Measurements from ENCODE around the gene TSHZ2.
A peak's percentile ranks its signal among the peaks of the same experiment; 100 is the strongest.

Gene TSHZ2

GRCh38 chr20:53381568-53382262 is 409.6 kb downstream of the TSHZ2 start:
- no peak for DNase-seq (ENCODE audit: low read depth in 2 of 2)

- no peak for DNase-seq (ENCODE audit: low read depth in 2 of 2)
These were observed 410.2 kb downstream of the TSHZ2 start for GRCh38 chr20:53382263-53382844.

GRCh38 chr20:53383916-53384315 is 411.8 kb downstream of the TSHZ2 start:
- DNase-seq (ENCODE audit: low read depth in 2 of 2) = no peak

- no peak for DNase-seq (ENCODE audit: low read depth in 2 of 2)
These were observed 412.2 kb downstream of the TSHZ2 start for GRCh38 chr20:53384392-53384791.

GRCh38 chr20:53385941-53386767 is 414.0 kb downstream of the TSHZ2 start:
- DNase-seq (ENCODE audit: low read depth in 2 of 2) = no peak

GRCh38 chr20:53387983-53388675 is 416.0 kb downstream of the TSHZ2 start:
- DNase-seq (ENCODE audit: low read depth in 2 of 2) = no peak

GRCh38 chr20:53389516-53390300 is 417.6 kb downstream of the TSHZ2 start:
- no peak for DNase-seq (ENCODE audit: low read depth in 2 of 2)

GRCh38 chr20:53390770-53391169 is 418.6 kb downstream of the TSHZ2 start:
- DNase-seq (ENCODE audit: low read depth in 2 of 2) = peak; percentile 34 to 39

- DNase-seq (ENCODE audit: low read depth in 2 of 2) = no peak
These were observed 422.3 kb downstream of the TSHZ2 start for GRCh38 chr20:53394433-53394832.

GRCh38 chr20:53395188-53395923 is 423.2 kb downstream of the TSHZ2 start:
- DNase-seq (ENCODE audit: low read depth in 2 of 2) = no peak

GRCh38 chr20:53399083-53399482 is 426.9 kb downstream of the TSHZ2 start:
- DNase-seq (ENCODE audit: low read depth in 2 of 2) = no peak

- DNase-seq (ENCODE audit: low read depth in 2 of 2) = no peak
These were observed 427.6 kb downstream of the TSHZ2 start for GRCh38 chr20:53399592-53400335.

- DNase-seq (ENCODE audit: low read depth in 2 of 2) = no peak
These were observed 430.3 kb downstream of the TSHZ2 start for GRCh38 chr20:53402233-53403005.

GRCh38 chr20:53403029-53403428 is 430.9 kb downstream of the TSHZ2 start:
- no peak for DNase-seq (ENCODE audit: low read depth in 2 of 2)

GRCh38 chr20:53405139-53405538 is 433.0 kb downstream of the TSHZ2 start:
- no peak for DNase-seq (ENCODE audit: low read depth in 2 of 2)

- DNase-seq (ENCODE audit: low read depth in 2 of 2) = no peak
These were observed 434.4 kb downstream of the TSHZ2 start for GRCh38 chr20:53406580-53406979.

GRCh38 chr20:53408691-53409446 is 436.7 kb downstream of the TSHZ2 start:
- DNase-seq (ENCODE audit: low read depth in 2 of 2) = peak; percentile 42 to 51

- DNase-seq (ENCODE audit: low read depth in 2 of 2) = no peak
These were observed 437.2 kb downstream of the TSHZ2 start for GRCh38 chr20:53409447-53409717.

GRCh38 chr20:53411129-53411528 is 439.0 kb downstream of the TSHZ2 start:
- DNase-seq (ENCODE audit: low read depth in 2 of 2) = no peak
